ENCODE results near the gene TENM4. TPM values are rescaled to one million over a fixed set of nuclear protein-coding genes. Genes with fewer than 3 reads are reported as not detected.

The TENM4 gene
- total and polyA plus RNA-seq, 2 of the 8 experiments (the other 6 are each of a cell fraction or from before 2014, with no cell fraction given) = 3.5 to 7.2 TPM

- TF ChIP-seq KDM4A (IDR thresholded peaks at IDR 0.05; ENCODE audit: low read depth, low read length, severe bottlenecking) (no peak), SIRT6 (IDR thresholded peaks at IDR 0.05; ENCODE audit: low read length) (no peak), HDAC2 (IDR thresholded peaks at IDR 0.05; ENCODE audit: borderline replicate concordance in 1 of 2, low read depth in 2 of 2, low read length in 2 of 2) (no peak), POLR2A (IDR thresholded peaks at IDR 0.05; ENCODE audit: control extremely low read depth in 1 of 2, low read depth in 2 of 2, low read length in 2 of 2) (no peak), CHD7 (IDR thresholded peaks at IDR 0.05; ENCODE audit: insufficient replicate concordance, low read length) (no peak), GABPA (IDR thresholded peaks at IDR 0.05; ENCODE audit: borderline replicate concordance, insufficient read depth, low read length) (no peak)
Measured at GRCh38 chr11:79192836-79193235, 248.0 kb downstream of the TENM4 start (continued).
